Kidney glomerular epithelial cell (primary cell): ENCODE results near the gene SLC7A6OS.

ENCODE experiments used
- DNase-seq: peaks from one replicate; lab custom pipeline; 2025; lab: John Stamatoyannopoulos, UW

SLC7A6OS gene

DNA sequence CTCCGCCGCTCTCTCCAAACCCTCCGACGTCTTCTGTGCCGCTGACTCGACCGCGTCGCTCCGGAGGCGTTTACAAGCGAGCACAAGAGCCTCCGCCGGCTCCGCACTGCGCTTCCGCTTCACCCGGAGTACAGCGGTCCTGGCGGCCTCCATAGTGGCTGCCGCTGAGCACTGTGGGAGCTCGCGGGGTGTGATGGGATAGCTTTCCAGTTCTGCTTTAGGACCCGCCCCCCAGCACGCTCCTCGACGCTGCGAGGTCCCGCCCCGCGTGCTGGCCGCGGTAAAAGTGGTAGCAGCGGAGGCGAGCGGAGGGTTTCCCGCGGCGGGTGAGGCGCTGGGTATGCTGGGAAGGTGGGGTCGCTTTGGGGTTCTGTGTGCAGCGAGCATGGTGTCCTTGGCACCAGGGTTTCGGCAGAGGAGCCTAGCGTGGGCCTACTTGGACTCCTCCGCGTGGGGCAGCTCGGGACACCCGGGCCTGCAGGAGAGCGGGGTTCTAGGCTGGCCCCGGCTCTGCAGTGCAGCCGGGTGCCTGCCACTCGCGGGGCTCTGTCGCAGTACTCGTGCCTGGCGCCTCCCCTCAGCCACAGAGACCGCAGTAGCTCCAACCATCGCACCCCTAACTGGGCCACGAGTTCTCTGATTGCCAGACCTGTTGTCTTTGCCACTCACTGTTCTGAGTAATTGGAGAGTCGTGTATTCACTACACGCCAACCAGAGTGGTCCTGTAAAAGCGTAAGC lies at the start of gene SLC7A6OS, which contains the start of gene PRMT7:
SLC7A6OS (minus strand) TSS at position 173 of the 738 bp plus-strand sequence; CDS start at position 153, 20 bp downstream.
PRMT7 (plus strand) TSS at position 246 of the 738 bp plus-strand sequence. CDS start 4,961 bp downstream, outside the sequence.
- DNase-seq, result peak; percentile 92

DNA sequence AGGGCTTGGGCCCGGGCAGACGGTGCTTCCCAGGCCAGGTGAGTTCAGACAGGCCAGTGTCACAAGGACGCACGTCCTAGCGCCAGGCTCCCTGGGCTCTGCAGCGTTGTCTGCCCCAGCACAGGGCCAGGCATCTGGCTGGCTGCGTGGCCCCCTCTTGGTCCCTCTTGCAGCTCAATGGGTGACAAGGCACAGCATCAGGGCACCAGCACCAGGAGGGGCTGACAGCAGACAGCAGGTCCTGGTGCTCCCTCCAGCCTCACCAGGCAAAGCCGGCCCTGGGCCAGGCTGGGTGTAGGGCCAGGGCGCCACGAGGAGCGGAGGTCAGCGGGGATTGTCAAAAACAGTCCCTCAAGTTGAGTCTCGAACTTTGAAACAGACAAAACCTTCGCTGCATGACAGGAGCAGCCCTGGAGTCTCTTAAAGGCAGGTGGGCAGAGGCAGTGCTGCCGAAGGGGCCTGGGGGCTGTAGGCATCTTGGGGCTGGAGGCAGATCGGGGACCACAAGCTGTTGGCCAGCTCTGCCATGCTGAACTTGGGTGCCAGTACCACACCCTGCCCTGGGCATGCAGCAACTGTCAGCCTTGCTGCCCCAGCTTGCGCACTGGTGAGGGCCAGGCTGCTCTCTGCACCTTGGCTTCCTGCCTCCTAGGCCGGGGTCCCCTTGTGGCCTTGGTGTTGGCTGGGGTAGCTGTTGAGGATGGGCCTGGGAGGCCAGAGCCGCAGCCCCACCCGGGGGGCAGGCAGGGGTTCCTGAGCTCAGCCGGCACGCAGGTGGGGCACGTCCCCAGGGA lies 48.8 kb upstream of the SLC7A6OS start:
- no peak for DNase-seq

DNA sequence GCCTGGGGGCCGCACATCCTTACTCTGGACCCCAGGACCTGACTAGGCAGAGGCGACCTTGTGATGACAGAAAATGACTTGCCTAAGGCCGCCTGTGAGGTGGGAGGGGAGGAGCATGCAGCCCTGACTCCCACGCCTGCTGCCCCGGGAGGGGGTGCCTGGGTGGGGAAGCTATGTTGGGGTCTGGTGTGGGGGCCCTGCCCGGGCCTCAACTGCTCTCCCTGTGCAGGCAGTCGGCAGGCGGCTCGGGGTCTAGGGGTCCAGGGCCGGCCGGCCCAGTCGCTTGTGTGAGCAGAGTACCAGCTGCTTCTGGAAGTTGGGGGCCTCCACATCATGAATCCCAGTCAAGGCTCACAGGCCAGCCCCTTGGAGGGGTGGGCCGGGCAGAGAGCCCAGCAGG lies 48.2 kb upstream of the SLC7A6OS start:
- DNase-seq, result no peak

DNA sequence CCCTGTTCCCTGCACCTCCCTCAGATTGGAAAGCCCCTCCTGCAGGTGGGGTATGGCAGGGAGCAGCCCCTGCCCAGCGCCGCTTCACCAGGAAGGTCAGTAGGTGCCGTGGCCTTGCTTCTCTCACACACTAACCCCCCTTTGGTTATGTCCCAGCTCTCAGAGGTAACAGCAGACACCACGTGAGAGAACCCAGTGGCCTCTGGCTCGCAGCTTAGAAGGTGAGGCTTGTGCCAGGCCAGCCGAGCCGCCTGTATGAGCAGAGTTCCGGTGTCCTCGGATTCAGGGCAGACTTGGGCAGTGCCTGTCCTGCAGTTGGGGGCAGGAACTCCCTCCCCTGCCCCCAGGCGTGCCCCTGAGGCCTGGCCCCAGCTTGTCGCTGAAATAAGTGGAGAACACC lies 47.2 kb upstream of the SLC7A6OS start:
- no peak for DNase-seq

DNA sequence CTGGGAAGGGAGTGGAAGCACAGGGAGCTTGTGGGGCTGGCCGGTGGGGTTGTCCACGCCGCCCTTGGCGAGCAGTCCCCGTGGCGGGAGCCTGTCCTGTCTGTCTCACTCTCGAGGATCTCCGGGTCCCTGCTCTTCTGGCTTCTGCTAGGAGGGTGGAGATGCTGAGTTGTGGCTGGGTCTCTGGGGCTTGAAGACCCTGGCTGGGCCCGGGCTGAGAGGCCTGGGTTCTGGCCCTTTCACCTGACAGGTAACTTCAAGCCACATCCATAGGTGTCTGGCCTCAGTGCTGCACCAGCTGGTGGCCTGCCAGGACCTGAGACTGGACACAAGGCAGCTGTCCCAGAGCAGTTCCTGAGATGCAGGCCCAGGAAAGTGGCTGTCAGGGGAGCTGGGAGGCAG lies 46.8 kb upstream of the SLC7A6OS start:
- DNase-seq, result no peak

DNA sequence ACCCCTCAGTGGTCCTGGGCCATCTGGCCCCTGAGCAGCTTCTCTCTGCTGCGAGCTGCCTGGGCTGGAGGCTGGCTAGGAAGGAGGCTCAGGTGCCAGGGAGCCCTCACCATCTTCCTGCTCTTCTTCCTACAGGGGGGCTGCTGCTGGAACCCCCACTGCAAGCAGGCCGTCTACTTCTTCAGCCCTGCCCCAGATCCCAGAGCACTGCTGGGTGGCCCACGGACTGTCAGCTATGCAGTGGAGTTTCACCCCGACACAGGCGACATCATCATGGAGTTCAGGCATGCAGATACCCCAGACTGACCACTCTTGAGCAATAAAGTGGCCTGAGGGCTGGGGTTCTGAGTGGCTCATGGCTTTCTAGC lies 46.2 kb upstream of the SLC7A6OS start:
- no peak for DNase-seq

DNA sequence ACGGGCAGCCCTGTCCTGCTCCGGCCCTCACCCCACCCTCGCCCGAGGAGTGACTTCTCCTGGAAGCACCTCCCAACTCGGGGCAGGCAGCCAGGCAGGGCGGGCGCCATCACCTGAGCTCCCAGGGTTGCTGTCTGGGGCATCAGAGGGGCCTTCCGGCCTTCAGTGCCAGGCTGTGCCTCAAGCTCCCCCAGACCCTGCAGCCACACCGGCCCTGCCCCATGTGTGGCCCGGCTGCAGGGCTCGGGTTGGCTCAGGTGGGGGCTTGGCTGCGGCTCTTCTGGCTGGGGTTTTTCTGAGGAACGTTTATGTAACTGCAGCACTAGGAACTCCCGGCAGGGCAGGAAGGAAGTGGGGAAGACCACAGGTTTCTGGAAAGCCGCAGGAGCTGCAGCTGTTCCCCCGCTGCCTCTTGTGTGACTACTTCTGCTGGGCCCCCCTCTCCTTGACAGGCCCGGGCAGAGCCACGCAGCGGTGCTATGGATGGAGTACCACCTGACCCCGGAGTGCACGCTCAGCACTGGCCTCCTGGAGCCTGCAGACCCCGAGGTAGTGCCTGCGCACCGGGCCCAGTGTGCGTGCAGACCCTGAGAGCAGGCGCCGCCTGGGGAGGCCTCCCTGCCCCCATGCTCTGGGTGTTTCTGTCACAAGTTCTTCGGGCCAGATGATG lies 45.6 kb upstream of the SLC7A6OS start:
- no peak for DNase-seq

DNA sequence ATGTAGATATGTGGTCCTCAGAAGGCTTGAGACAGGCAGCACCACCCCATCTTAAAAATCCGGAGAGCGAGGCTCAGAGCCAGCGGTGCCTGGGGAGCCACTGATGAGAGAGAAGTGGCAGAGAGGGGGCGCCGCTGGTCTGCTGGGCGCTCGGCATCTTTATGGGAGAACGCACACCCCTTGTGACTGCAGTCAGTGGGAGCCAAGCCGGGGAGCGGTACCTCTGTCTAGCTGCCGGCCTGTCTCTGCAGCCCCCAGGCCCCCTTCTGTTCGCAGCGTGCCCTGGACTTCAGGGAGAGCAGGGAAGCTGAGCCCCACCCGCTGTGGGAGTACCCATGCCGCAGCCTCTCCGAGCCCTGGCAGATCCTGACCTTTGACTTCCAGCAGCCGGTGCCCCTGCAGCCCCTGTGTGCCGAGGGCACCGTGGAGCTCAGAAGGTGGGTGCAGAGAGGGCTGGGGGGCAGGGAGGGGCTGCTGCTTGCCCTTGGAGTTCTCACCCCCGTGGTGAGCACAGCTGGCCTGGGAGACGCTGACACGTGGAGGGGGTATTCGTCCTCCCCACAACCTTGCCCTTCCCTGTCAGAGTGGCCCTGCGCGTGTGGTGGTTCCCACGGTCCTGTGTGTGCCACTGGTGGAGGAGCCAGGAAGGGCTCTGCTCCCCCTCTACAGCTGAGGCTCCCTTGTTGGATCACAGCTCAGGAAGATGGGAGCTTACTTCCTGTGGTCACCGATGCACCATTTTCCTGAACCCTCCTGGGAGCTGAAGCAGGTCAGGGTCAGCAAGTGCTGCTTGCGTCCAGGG lies 44.9 kb upstream of the SLC7A6OS start:
- DNase-seq, result no peak

DNA sequence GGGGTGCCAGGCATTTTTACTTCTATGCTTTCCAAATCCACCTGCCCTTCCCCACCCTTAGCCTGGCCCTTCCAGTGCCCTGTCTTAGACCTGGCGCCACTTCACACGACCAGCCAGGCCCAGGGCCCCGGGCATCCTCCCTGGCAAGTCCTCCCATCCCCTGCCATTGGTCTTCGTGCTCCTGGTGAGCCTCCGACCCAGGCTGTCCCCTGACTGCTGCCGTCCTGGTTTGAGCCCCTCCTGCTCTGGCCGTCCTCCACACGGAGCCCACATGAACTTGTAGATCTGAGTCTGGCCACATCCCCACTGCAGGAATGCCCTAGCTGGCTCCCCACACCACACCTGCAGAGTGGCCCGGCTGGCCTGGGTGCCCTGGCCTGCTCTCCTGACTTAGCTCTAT lies 44.1 kb upstream of the SLC7A6OS start:
- DNase-seq, result no peak

DNA sequence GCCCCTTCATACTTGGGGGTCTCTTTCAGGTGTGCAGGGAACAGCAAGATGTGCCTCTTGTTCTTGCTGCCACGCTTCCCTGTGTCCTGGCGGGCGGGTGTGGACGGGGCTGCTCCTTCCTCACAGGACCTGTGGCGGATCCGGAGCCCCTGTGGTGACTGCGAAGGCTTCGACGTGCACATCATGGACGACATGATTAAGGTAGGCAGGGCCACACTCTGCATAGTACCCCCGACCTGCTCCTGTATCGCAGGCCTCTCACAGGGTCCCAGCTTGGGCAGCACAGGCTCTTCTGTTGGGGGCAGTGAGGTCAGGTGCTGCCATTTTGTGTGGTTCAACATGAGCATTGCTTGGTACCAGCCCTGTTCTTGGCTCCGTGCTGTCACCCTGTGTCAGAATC lies 42.6 kb upstream of the SLC7A6OS start:
- no peak for DNase-seq

DNA sequence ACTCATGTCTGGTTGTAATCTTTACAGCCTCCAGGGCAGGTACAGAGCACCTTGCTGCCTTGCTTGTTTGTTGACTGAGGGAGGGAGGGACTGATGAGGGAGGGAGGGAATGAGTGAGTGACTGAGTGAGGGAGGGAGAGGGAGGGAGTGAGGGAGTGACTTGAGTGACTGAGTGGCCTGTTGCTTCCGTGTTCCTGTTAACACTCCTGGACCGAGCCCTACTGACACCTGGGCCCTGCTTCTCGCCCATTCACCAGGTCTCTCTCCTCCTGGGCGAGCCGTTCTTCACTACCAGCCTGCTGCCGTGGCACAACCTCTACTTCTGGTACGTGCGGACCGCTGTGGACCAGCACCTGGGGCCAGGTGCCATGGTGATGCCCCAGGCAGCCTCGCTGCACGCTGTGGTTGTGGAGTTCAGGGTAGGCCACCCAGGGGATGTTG lies 41.3 kb upstream of the SLC7A6OS start:
- no peak for DNase-seq

DNA sequence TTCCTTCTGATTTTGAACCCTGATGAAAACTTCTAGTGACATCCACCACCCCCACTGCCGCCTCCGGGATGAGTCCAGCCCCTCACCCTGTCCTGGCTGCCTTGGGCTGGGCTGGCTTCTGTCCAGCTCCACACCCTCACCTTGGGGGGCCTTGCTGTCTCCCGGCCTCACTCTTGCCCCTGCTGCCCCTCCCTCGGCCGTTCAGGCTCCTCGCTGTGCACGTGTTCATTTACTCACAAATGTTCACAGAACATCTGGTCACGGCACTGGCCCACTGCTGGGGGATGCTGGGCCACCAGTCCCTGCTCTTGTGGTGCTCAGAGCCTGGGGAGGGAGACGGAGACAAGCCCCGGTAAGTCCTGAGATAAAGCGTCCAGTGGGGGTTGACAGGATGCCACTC lies 40.7 kb upstream of the SLC7A6OS start:
- no peak for DNase-seq

DNA sequence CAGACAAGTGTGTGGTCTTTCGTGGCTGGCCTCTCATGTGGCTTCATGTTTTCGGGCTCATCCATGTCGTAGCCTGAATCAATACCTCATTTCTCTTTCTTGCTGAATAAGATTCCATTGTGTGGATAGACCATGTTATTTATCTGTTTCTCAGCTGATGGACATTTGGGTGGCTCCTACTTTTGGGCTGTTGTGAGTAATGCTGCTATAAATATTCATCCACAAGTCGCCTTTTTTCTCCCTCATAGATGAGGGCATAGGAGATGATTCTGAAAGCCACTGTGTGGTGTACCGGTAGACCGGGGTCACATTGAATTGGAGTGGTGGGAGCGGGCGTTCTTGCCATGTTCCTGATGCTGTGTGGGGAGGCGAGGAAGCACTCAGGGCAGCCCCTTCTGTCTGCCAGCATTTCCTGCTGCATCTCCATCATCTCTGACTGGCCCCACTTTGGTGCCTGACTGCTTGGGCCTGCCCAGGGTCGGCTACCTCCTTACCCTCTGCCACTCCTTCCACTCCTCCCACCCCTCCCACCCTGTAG lies 40.1 kb upstream of the SLC7A6OS start:
- no peak for DNase-seq

DNA sequence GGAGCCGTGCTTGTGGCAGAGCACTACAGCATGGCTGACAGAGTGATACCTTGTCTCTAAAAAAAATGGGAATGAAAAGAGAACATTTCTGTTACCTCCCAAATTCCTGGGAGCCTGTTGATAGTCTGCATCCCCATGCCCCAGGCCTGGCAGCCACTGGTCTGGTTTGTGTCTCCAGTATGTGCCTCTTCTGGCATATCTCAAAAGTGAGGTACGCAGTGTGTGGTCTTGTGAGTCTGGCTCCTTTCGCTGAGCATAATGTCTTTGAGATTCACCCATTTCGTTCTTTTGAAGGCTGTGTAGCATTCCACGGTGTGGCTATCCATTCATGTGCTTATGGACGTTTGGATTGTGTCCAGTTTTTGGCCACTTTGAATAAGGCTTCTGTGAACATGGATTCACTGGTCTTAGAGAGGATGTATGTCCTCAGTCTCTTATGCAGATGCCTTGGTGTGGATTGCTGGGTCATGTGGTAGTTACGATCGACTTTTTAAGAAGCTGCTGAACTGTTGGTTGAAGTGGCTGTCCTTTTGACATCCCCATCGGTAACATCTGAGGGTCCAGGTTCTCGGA lies 39.2 kb upstream of the SLC7A6OS start:
- DNase-seq, result no peak

DNA sequence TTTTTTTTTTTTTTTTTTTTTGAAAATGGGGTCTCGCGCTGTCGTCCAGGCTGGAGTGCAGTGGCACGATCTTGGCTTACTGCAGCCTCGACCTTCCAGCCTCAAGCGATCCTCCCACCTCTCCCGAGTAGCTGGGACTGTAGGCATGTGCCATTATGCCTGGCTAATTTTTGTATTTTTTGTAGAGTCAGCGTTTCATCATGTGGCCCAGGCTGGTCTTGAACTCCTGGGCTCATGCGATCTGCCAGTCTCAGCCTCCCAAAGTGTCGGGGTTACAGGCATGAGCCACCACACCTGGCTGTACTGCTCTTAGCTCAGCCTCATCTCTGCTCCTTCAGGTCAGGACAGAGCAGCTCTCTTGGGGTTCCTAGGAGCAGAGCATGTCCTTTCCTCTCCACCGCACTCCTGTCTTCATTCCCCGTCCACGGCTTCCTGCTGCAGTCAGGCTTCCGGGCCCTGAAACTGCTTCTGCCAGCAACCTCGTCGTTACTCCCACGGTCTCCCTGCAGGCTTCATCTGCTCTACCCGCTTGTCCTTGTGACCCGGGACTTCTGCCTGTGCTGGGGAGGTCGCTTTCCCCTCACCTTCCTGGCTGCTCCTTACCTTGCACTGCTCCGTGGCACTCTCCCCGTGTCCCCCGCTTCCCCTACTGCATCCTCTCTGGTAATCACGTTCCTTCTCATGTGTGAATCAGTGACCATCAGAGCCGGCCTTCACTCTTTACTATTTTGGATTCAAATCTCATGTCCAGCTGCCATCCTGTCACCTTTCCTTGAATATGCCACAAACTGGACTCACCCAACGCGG lies 38.1 kb upstream of the SLC7A6OS start:
- no peak for DNase-seq

DNA sequence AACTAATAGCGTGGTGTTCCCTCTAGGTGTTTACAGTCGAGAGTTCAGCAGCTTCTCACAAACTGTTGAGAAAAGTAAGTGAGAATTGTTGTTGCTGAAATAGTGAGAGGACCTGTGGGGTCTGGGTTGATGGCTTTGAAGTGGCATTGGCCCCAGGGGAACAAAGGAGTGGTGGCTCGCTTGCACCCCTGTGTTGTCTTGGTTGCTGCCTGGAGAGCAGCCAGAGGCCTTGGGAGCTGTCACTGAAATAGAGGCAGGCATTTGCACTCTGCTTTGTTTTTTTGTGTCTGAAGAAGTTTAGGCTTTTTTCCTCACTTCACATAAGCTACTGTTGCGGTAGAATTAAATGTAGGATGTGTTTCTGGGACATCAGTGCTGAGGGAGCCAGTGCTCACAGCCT lies 36.9 kb upstream of the SLC7A6OS start:
- no peak for DNase-seq

DNA sequence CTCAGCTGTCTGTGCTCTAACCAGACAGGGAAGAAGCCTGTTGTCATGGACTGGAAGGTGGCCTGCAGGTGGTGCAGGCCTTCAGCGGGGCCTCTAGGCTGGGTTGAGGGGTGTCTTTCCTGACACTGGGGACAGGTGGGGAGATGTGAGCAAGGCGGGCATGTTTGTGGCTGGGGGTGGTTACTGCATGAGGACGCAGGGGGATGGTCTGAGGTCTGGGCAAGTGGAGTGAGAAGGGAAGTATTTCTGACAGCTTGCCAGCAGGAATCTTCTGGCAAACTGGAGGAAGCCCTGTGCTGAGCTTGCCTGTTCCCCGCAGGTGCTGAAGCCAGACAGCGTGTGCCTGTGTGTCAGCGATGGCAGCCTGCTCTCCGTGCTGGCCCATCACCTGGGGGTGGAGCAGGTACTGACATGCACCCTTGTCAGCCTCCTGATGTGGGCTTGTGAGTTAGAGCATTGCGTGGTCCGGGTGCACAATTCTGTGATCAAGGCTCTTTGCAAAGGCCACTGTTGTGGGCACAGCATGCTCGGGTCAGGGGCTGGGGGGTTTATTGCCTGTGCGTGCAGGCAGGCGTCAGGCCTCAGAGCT lies 36.2 kb upstream of the SLC7A6OS start:
- no peak for DNase-seq

DNA sequence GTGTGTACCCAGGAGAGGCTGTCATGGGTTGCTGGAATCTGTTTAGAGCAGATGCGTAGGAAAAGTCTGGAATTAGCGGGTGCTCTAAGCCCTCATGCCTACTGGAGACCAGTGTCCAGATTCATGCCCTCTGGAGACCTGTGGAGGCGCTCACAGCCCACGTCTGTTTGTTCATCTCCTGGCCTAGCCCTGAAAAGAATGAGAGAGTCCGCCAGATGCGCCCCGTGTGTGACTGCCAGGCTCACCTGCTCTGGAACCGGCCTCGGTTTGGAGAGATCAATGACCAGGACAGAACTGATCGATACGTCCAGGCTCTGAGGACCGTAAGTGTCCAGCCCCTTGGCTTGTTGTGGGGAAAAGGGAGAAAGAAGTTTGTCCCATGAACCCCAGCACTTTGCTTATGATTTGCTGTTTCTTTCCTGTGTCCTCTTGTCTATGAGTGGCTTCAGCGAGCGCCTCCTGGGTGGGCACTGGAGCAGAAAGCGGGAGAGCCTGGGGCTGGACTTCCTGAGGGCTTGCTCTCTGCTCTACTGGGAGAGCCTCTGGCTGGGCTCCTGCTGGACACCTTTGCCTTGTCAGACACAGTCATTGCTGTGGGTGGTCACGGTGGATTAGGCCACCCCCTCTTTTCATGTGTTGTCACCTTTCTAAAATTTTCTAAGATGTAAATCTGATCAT lies 35.4 kb upstream of the SLC7A6OS start:
- no peak for DNase-seq

DNA sequence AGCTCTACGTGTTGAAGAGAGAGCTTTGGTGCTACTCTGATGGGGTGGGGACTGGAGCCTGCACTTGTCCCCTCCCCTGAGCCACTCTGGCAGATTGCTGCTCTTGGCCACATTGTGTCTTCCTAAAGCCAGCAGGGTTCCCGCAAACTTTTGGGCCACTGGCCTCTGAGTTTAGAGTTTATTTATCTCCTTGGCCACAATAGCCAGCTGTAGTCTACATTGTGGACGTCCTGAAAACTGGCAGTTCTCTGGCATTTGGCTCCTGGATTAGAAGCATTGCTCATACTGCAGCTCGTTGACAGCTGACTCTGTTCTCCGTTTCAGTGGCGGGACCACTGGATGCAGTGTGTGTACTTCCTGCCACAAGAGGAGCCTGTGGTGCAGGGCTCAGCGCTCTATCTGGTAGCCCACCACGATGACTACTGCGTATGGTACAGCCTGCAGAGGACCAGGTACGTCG lies 34.6 kb upstream of the SLC7A6OS start:
- DNase-seq, result no peak
